Stimulated activated CD4-positive, alpha-beta T cell treated with anti-CD3 and anti-CD28 coated beads, TNF-alpha, amount 100 ng/mL, for 48 hours (primary cell): ENCODE results near the gene SELENOO.

Experiments
- DNase-seq, 3 donors: peaks; one replicate each; pipeline ENCODE4 v3.0.0-alpha.2; 2020; ENCODE audit warnings: low read depth in 3 of 3

Gene SELENOO

DNA sequence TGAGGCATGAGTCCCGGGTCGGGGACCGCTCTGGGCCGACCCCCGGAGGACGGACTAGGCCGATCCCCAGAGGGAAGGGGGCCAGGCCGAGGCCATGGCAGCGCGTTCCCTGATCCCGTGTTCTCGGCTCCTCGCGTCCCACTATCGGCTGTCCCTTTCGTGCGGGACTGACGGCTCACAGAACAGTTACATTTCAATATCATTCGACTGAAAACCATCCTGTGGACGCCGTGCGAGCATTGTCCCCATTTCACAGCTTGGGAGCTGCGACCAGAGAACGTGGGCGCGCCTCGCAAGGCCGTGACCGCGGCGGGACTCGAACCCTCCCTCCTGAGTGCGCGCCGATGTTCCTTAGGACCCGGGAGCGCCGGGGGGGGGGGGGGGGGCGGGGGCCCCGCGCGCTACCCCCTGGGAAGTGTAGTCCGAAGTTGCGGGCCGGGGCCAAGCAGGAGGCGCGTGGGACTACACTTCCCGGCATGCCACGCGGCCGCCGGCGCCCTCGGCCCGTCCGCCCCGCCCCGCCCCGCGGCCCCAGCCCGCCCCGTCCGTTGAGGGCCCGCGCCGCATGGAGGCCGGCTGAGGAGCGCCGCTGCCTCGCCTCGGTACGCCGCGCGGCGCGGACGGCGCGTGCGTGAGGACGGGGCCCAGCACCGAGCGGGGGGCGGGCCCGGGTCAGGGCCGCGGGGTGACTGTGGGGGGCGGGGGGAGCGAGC lies 15.3 kb upstream of the SELENOO start, which contains the start of gene TRABD:
TSS of gene TRABD (plus strand) at position 539 of the 713 bp plus-strand sequence. CDS start 7,148 bp downstream, outside the sequence.
- peak; percentile 80 to 89 (median 83) for DNase-seq

- DNase-seq, result no peak
These were observed 14.6 kb upstream of the SELENOO start for GRCh38 chr22:50186181-50186714.

GRCh38 chr22:50186761-50187523 lies 13.9 kb upstream of the SELENOO start:
- DNase-seq, result no peak

DNA sequence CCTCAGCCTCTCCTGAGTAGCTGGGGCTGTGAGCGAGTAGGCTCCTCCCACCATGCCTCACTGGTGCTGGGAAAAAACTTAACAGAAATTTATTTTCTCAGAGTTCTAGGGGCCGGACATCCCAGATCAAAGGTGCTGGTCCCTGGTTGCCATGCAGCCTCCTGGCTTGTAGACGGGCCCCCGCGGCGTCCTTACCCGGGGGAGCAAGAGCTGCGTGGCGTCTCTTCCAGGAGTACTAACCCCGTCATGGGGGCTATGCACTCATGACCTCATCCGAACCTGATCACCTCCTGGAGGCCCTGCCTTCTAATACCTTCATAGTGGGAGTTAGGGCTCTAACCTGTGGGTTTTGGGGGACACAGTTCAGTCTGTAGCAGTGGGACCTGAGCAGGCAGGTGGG lies 12.5 kb upstream of the SELENOO start:
- no peak for DNase-seq

- no peak for DNase-seq
These were observed 11.5 kb upstream of the SELENOO start for GRCh38 chr22:50189184-50189848.

DNA sequence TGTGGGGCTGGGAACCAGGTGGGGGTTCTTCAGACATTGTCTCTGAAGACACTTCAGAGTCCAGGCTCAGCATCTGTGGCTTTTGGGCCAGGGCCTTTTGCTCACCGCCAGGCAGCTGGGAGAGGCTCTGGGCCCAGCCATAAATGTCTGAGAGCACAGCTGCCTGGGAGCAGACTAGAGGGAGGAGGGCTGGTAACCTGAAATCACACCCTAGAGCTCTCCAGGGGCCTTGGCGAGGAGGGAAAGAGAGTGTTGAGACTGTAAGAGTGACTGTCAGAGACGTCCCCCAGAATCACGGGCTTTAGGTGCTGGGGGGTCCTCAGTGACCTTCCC lies 11.0 kb upstream of the SELENOO start:
- DNase-seq, result no peak

DNA sequence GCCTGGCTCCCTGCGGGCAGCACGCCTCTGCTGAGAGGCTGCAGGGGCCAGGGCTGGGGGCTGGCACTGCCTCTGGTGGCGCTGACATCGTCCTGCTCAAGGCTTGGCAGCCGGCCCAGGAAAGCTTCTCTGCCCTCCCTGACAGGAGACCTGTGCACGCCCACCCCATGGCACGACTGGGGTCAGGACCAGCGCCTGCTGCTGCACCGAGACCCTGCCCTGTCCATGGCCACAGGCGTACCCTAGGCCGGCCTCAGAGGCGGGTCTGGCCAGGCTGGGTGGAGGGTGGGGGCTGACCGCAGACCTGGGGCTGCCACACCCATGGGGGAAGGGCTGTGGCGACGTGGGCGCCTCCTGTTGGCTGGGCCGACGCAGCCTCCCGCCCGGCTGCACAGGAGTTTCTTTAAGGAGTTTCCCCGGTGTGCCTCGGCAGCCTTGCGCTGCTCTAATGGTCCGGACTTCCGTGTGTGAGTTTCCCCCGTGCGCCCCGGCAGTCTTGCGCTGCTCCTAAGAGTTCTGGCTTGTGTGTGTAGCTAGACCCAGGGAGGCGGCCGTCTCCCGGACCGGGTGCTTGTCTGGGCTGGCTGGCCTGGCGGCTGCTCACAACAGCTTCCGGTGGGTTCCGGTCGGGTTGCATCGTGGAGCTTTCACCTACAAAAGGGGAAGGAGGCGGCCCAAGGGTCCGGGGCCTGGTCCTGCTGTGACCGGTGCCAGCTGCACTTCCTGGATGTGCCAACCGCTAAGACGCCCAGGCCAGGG lies 10.4 kb upstream of the SELENOO start:
- peak; percentile 32 to 76 (median 56) for DNase-seq

- DNase-seq, result peak in 2 of 3 donors; percentile 48 to 59
These were observed 9.7 kb upstream of the SELENOO start for GRCh38 chr22:50190941-50191741.

DNA sequence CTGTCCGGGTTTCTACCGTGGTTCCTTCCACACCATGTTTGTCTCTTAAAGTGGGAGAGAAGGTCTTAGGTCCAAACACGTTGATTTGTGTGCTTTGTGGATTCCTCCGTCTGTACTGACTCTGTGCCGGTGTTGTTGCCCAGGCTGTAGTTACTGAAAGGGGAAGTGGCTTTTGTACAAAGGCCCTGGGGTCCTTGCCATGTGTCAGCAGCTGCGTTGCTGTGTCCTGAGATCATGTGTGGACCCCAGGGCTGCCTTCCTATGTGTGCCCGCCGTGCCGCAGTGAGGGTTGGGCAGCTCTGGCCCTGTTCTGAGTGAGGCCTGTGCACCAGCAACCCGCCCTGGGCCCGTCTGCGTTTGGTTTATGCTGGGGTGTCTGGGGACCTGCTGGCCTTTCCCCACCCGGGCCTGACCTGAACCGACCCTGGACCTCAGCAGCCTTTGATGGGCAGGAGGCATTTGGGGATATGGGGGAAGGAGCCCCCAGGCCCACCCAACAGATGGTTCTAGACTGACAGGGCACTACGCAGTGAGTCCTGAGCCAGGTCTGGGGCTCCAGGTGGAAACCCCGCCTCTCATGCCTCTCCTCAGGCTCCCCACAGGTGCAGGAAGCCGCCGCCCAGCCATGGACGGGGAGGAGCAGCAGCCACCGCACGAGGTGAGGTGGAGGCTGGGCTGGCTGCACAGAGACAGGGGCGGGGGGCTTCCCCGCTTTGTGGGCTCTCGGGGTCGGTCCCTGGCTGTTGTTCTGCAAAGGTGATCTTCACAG lies 8.2 kb upstream of the SELENOO start:
- DNase-seq, result no peak

- DNase-seq, result no peak
These were observed 7.2 kb upstream of the SELENOO start for GRCh38 chr22:50193621-50194020.

- DNase-seq, result no peak
These were observed 6.6 kb upstream of the SELENOO start for GRCh38 chr22:50194037-50194805.

GRCh38 chr22:50196256-50196655 lies 4.6 kb upstream of the SELENOO start:
- no peak for DNase-seq

DNA sequence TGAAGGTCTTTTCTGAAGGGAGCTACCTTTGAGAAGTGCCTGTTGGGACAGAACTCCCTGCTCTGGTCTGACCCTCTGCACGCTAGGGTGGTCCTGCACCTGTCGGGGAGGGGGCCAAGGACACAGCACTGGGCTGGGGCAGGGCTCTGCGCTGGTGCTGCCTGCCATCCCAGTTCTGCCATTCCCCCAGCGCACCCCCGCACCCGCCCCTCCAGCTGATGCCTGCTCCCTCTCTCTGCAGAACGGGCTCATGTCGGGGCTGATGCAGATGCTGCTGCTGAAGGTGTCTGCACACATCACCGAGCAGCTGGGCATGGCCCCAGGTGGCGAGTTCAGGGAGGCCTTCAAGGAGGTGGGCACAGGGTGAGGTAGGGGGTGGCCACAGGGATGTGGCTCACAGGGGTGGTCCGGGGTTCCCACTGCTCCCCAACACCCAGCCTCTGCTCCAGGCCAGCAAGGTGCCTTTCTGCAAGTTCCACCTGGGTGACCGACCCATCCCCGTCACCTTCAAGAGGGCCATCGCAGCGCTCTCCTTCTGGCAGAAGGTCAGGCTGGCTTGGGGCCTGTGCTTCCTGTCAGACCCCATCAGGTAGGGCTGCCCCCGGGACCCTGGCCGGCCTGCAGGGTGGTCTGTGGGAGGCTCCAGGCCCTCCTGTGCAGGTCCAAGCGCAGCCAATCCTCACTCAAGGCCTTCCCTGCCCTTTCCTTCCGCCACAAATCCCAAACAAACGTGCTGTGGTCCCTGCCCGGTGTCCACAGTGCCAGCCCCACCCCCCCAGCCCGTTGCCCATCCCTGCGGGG lies 3.6 kb upstream of the SELENOO start:
- no peak for DNase-seq

DNA sequence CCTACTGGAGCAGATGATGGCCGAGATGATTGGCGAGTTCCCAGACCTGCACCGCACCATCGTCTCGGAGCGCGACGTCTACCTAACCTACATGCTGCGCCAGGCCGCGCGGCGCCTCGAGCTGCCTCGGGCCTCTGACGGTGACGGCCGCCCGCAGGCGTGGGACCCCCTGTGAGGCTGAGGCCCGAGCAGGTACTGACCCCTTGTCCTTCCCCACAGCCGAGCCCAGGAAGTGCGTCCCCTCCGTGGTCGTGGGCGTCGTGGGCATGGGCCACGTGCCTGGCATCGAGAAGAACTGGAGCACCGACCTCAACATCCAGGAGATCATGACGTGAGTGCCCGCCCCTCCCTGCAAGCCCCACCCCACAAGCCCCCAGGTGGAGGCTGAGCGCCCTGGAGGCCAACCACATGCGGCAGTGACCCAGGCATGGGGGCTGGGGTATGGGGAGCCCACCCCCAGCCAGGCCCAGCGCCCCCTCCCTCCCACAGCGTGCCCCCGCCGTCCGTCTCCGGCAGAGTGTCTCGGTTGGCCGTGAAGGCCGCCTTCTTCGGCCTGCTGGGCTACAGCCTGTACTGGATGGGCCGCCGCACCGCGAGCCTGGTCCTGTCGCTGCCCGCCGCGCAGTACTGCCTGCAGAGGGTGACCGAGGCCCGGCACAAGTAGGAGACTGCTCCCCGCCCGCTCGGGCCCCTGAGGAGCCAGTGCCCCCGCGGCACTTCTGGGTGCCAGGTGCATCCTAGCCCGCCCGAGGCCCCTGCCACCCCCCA lies 2.8 kb upstream of the SELENOO start:
- no peak for DNase-seq

GRCh38 chr22:50198624-50199017 lies 2.2 kb upstream of the SELENOO start:
- no peak for DNase-seq

- no peak for DNase-seq
These were observed 1.5 kb upstream of the SELENOO start for GRCh38 chr22:50199251-50199721.

DNA sequence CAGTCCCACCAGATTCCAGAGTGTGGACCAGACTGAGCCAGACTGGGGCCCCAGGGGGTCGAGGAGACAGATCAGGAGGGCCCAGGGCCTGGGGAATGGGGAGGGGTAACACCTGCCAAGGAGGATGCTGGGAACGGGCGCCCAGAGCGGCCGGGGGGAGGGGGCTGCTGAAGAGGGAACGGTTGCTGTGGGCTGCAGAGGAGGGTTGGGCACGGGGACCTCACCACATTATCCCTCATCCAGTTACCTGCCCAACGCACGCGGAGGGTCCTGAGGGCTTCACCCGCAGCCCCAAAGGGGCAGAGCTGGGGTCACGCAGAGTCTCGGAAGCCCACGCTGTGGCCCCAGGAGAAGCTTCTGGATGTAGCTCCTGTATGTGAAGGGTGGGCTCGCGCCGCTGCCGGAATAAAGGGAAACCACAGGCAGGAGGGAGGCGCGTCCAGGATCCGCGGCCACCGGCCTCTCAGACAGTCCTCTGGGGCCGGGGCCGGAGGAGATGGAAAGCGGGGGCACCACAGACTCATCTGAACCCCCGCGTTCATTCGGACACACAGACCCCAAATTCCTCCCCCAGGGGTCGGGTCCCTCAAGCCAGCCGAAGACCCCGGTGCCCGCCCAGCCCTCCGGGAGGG lies 866 bp upstream of the SELENOO start:
- no peak for DNase-seq
